ENCODE data around the gene CCL27.

GRCh38 chr9:34710023-34710422 is 47.6 kb upstream of the CCL27 start, which contains the start of gene CCL21:
- no peak for TF ChIP-seq CTCF (IDR thresholded peaks at IDR 0.05 in 4 of 5, conservative IDR thresholded peaks at IDR 0.05 in 1 of 5)
- TF ChIP-seq POLR2A (IDR thresholded peaks at IDR 0.05) = no peak
